H9 (cell line): ENCODE data around the gene FLCN. TPM values are rescaled to one million over a fixed set of nuclear protein-coding genes. Genes with fewer than 3 reads are reported as not detected.

ENCODE experiments used
- DNase-seq: peaks from one replicate; pipeline ENCODE4 v3.0.0-alpha.2; 2017
- H2AFZ ChIP-seq: one replicate; pipeline ENCODE4 v1.6.1; 2013; ENCODE audit warnings: mild to moderate bottlenecking, low read length, control low read depth, moderate library complexity
- H2AK5ac ChIP-seq: 2 replicates; pipeline ENCODE4 v1.6.1; 2013; ENCODE audit warnings: low read length, control low read depth, mixed read lengths; ENCODE audit not compliant: insufficient read length
- H2BK120ac ChIP-seq: one replicate; pipeline ENCODE4 v1.6.1; 2013; ENCODE audit warnings: low read depth, mild to moderate bottlenecking, low read length, control low read depth, inconsistent platforms; ENCODE audit not compliant: poor library complexity, severe bottlenecking
- H2BK12ac ChIP-seq: 2 replicates; pipeline ENCODE4 v1.6.1; 2013; ENCODE audit warnings: low read length, control low read depth, mixed read lengths, low read depth; ENCODE audit not compliant: insufficient read length
- H2BK15ac ChIP-seq: 2 replicates; pipeline ENCODE4 v1.6.1; 2013; ENCODE audit warnings: low read depth, low read length, control low read depth
- H2BK20ac ChIP-seq: one replicate; pipeline ENCODE4 v1.6.1; 2013; ENCODE audit warnings: low read depth, mild to moderate bottlenecking, low read length, control low read depth, inconsistent platforms; ENCODE audit not compliant: poor library complexity, severe bottlenecking
- H2BK5ac ChIP-seq: 2 replicates; pipeline ENCODE4 v1.6.1; 2013; ENCODE audit warnings: low read length, control low read depth, mixed read lengths; ENCODE audit not compliant: insufficient read length
- H3K14ac ChIP-seq: 2 replicates; pipeline ENCODE4 v1.6.1; 2013; ENCODE audit warnings: low read length, control low read depth; ENCODE audit not compliant: insufficient read depth
- H3K18ac ChIP-seq: 2 replicates; pipeline ENCODE4 v1.6.1; 2013; ENCODE audit warnings: low read depth, mild to moderate bottlenecking, mixed read lengths, low read length, control low read depth; ENCODE audit not compliant: insufficient read length
- H3K23ac ChIP-seq: 2 replicates; pipeline ENCODE4 v1.6.1; 2013; ENCODE audit warnings: low read length, control low read depth, mixed read lengths, low read depth; ENCODE audit not compliant: insufficient read length
- H3K23me2 ChIP-seq: 2 replicates; pipeline ENCODE4 v1.6.1; 2013; ENCODE audit warnings: low read depth, mild to moderate bottlenecking, mixed read lengths, low read length, control low read depth; ENCODE audit not compliant: insufficient read length, poor library complexity, severe bottlenecking
- H3K27ac ChIP-seq: 2 replicates; pipeline ENCODE4 v1.5.1; 2013; ENCODE audit warnings: low read length, control low read depth, mixed read lengths, low read depth; ENCODE audit not compliant: insufficient read length
- H3K27me3 ChIP-seq: 2 replicates; pipeline ENCODE4 v1.6.1; 2013; ENCODE audit warnings: low read length, control low read depth, inconsistent platforms; ENCODE audit not compliant: insufficient read depth
- H3K4ac ChIP-seq: 2 replicates; pipeline ENCODE4 v1.6.1; 2013; ENCODE audit warnings: low read depth, mild to moderate bottlenecking, control low read depth, inconsistent platforms, low read length, moderate library complexity
- H3K4me1 ChIP-seq: 2 replicates; pipeline ENCODE4 v1.6.1; 2013; ENCODE audit warnings: low read length, control low read depth, inconsistent platforms; ENCODE audit not compliant: insufficient read depth
- H3K4me2 ChIP-seq: 2 replicates; pipeline ENCODE4 v1.6.1; 2013; ENCODE audit warnings: low read length, control low read depth, mixed read lengths; ENCODE audit not compliant: insufficient read length, insufficient read depth
- H3K56ac ChIP-seq: 2 replicates; pipeline ENCODE4 v1.6.1; 2013; ENCODE audit warnings: low read depth, mild to moderate bottlenecking, mixed read lengths, low read length, control low read depth; ENCODE audit not compliant: insufficient read length
- H3K79me1 ChIP-seq: 2 replicates; pipeline ENCODE4 v1.6.1; 2013; ENCODE audit warnings: low read depth, mild to moderate bottlenecking, moderate library complexity, low read length, control low read depth, inconsistent platforms; ENCODE audit not compliant: insufficient read depth, poor library complexity, severe bottlenecking
- H3K79me2 ChIP-seq: 2 replicates; pipeline ENCODE4 v1.6.1; 2013; ENCODE audit warnings: low read length, control low read depth, inconsistent platforms; ENCODE audit not compliant: insufficient read depth
- H3K9ac ChIP-seq: 2 replicates; pipeline ENCODE4 v1.6.1; 2013; ENCODE audit warnings: low read length, control low read depth, mixed read lengths; ENCODE audit not compliant: insufficient read length; ENCODE audit errors: extremely low read depth
- H3K9me3 ChIP-seq: one replicate; pipeline ENCODE4 v1.6.1; 2013; ENCODE audit warnings: low read depth, low read length, inconsistent platforms; ENCODE audit not compliant: control insufficient read depth
- H3T11ph ChIP-seq: one replicate; pipeline ENCODE4 v1.6.1; 2013; ENCODE audit warnings: mild to moderate bottlenecking, low read length, control low read depth, inconsistent platforms
- H4K20me1 ChIP-seq: one replicate; pipeline ENCODE4 v1.6.1; 2013; ENCODE audit not compliant: control insufficient read depth, insufficient read length, insufficient read depth
- H4K5ac ChIP-seq: 2 replicates; pipeline ENCODE4 v1.6.1; 2013; ENCODE audit warnings: low read depth, mild to moderate bottlenecking, mixed read lengths, low read length, control low read depth; ENCODE audit not compliant: insufficient read length
- H4K8ac ChIP-seq: replicated peaks from 2 replicates; pipeline ENCODE4 v1.6.1; 2013; ENCODE audit warnings: low read length, control low read depth, mixed read lengths, low read depth; ENCODE audit not compliant: insufficient read length
- H4K91ac ChIP-seq: 2 replicates; pipeline ENCODE4 v1.6.1; 2013; ENCODE audit warnings: low read depth, mild to moderate bottlenecking, moderate library complexity, mixed read lengths, low read length, control low read depth; ENCODE audit not compliant: insufficient read length
- H3K27ac Mint-ChIP-seq, 3 experiments: 2 replicates in 2 of 3; 3 replicates in 1 of 3; pipeline ENCODE4 v1.8.0; 2020 to 2021; ENCODE audit warnings: mixed read lengths in 3 of 3, mild to moderate bottlenecking in 1 of 3, moderate library complexity in 1 of 3
- H3K27me3 Mint-ChIP-seq: 2 replicates; pipeline ENCODE4 v1.8.0; 2021; ENCODE audit warnings: low read depth, mild to moderate bottlenecking, moderate library complexity, mixed read lengths
- H3K36me3 Mint-ChIP-seq, 3 experiments: 2 replicates in 2 of 3; 3 replicates in 1 of 3; pipeline ENCODE4 v1.8.0; 2020 to 2021; ENCODE audit warnings: low read depth in 3 of 3, mixed read lengths in 3 of 3; ENCODE audit not compliant: insufficient read depth in 1 of 3
- H3K4me1 Mint-ChIP-seq, 2 experiments: 2 replicates each; pipeline ENCODE4 v1.8.0; 2020; ENCODE audit warnings: mixed read lengths in 2 of 2
- H3K4me3 Mint-ChIP-seq, 2 experiments: 2 replicates in 1 of 2; 3 replicates in 1 of 2; pipeline ENCODE4 v1.8.0; 2020 to 2021; ENCODE audit warnings: mild to moderate bottlenecking in 2 of 2, mixed read lengths in 2 of 2, moderate library complexity in 1 of 2
- H3K9me3 Mint-ChIP-seq, 2 experiments: 2 replicates in 1 of 2; 3 replicates in 1 of 2; pipeline ENCODE4 v1.8.0; 2020; ENCODE audit warnings: mild to moderate bottlenecking in 2 of 2, mixed read lengths in 2 of 2, moderate library complexity in 1 of 2
- WGBS: extraction: QIAGEN DNeasy Blood & Tissue Kit; methylation state at CpG from one replicate; pipeline ENCODE4 v1.1.7; 2013; ENCODE audit warnings: missing lambda C conversion rate, low lambda C conversion rate, mixed read lengths; ENCODE audit not compliant: insufficient read length; ENCODE audit errors: extremely low coverage; 5-methylcytosine and 5-hydroxymethylcytosine counted together
- total RNA-seq: library from RNA; stranded (reverse); gene quantifications from 2 replicates; pipeline ENCODE4 v1.2.1, GENCODE V29; 2021
- TF ChIP-seq, protein P1 (sequence below): fragments of 200-600 bp; sonication (generic); conservative IDR thresholded peaks from 3 replicates; pipeline ENCODE4 v1.8.0; 2021; ENCODE audit warnings: antibody characterized with exemption, mild to moderate bottlenecking

Gene FLCN
- total RNA-seq, 1 experiment from 2014 or later: 33.3 TPM

DNA sequence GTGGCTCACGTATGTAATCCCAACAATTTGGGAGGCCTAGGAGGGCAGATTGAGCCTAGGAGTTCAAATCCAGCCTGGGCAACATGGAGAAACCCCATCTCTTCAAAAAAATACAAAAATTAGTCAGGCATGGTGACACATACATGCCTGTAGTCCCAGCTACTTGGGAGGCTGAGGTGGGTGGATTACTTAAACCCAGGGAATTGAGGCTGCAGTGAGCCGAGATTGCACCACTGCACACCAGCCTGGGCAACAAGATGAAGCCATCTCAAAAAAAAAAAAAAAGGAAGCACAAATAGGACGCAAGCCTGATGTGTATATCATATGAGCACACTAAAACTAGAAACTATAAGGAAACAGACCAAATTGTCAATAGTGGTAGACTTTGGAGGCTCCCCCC, 17.1 kb upstream of the FLCN start:
- H3K79me1 ChIP-seq: no peaks in the 10 kb centered on the region
- H3K27ac Mint-ChIP-seq: no peak overlapping the region
- H3K27ac ChIP-seq: no peak overlapping the region
- no peak overlapping the region for H3K4me3 Mint-ChIP-seq
- no peak overlapping the region for H4K5ac ChIP-seq
- TF ChIP-seq, protein P1, sequence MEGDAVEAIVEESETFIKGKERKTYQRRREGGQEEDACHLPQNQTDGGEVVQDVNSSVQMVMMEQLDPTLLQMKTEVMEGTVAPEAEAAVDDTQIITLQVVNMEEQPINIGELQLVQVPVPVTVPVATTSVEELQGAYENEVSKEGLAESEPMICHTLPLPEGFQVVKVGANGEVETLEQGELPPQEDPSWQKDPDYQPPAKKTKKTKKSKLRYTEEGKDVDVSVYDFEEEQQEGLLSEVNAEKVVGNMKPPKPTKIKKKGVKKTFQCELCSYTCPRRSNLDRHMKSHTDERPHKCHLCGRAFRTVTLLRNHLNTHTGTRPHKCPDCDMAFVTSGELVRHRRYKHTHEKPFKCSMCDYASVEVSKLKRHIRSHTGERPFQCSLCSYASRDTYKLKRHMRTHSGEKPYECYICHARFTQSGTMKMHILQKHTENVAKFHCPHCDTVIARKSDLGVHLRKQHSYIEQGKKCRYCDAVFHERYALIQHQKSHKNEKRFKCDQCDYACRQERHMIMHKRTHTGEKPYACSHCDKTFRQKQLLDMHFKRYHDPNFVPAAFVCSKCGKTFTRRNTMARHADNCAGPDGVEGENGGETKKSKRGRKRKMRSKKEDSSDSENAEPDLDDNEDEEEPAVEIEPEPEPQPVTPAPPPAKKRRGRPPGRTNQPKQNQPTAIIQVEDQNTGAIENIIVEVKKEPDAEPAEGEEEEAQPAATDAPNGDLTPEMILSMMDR: no peak
- no peak overlapping the region for H4K8ac ChIP-seq
- H2BK5ac ChIP-seq: no peak overlapping the region
- no peak overlapping the region for H2BK12ac ChIP-seq
- no peaks in the 10 kb centered on the region for H3K27me3 ChIP-seq
- H2BK15ac ChIP-seq: no peak overlapping the region
- no peaks in the 10 kb centered on the region for H3K9me3 Mint-ChIP-seq
- H3K56ac ChIP-seq: no peak overlapping the region
- no peak overlapping the region for H2AFZ ChIP-seq
- H2BK120ac ChIP-seq: no peak overlapping the region
- H3K4me2 ChIP-seq: no peak overlapping the region
- no peak overlapping the region for H2AK5ac ChIP-seq
- no peak overlapping the region for H4K91ac ChIP-seq
- no CpG with 5 or more reads among the region's 3 CpGs for WGBS
- H3K18ac ChIP-seq: no peak overlapping the region
- no peaks in the 10 kb centered on the region for H3K9me3 ChIP-seq
- H3K4me1 Mint-ChIP-seq: no peaks in the 10 kb centered on the region
- no peak overlapping the region for H3K4ac ChIP-seq
- no peaks in the 10 kb centered on the region for H3K27me3 Mint-ChIP-seq
- H3K23me2 ChIP-seq: no peaks in the 10 kb centered on the region
- H2BK20ac ChIP-seq: no peak overlapping the region
- no peak overlapping the region for H3T11ph ChIP-seq
- no peaks in the 10 kb centered on the region for H4K20me1 ChIP-seq
- no peak overlapping the region for H3K23ac ChIP-seq
- H3K9ac ChIP-seq: no peak overlapping the region
- no peaks in the 10 kb centered on the region for H3K4me1 ChIP-seq
- no peaks in the 10 kb centered on the region for H3K79me2 ChIP-seq
- H3K14ac ChIP-seq: no peak overlapping the region
- no peak for DNase-seq
- peaks cover 45 to 83% (median 78%) of the 10 kb centered on the region in 3 experiments for H3K36me3 Mint-ChIP-seq
